ENCODE results near the gene WWOX. TPM values are rescaled to one million over a fixed set of nuclear protein-coding genes. Genes with fewer than 3 reads are reported as not detected.

Gene WWOX
- total RNA-seq, 1 experiment from 2014 or later, result 5.3 TPM

DNA sequence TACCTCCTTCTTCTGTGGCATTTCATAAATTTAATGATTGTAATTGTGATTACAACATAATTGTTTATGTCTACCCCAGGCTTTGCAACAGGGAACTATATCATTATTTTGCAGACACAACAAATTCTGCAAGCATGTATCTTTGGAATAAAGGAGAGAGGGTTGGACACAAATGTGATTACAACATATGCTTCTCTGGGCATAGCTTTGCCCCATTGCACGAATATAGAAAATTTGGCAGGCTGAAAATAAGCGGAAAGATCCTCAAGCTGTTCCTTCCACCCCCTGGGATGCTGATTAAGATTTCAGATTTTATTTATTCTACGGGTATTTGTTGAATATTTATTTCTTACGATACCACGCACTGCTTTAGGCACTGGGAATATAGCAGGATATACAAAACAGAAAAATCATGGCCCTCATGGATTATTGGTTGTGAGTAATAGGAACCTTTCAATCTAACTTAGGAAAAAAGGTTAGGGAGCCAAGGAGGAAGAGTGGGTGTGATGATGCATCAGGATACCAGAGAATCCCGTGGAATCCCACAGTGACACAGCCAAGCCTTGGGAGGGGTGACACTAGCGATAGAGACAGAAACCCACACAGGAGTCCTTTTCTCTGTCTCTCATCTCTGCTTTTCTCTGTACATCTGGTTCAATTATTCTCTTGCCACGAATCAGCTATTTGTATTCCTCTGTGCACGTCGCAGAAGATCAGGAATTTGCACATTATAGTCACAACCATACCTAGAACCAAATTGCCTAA, 980.4 kb downstream of the WWOX start:
- in situ Hi-C loops (cut with HindIII; ENCODE audit: low pct_unique_long_range_greater_than_20kb, low sequenced_read_pairs), result no loop called here
- DNase-seq (ENCODE audit: low read depth, low spot score), result no peak

DNA sequence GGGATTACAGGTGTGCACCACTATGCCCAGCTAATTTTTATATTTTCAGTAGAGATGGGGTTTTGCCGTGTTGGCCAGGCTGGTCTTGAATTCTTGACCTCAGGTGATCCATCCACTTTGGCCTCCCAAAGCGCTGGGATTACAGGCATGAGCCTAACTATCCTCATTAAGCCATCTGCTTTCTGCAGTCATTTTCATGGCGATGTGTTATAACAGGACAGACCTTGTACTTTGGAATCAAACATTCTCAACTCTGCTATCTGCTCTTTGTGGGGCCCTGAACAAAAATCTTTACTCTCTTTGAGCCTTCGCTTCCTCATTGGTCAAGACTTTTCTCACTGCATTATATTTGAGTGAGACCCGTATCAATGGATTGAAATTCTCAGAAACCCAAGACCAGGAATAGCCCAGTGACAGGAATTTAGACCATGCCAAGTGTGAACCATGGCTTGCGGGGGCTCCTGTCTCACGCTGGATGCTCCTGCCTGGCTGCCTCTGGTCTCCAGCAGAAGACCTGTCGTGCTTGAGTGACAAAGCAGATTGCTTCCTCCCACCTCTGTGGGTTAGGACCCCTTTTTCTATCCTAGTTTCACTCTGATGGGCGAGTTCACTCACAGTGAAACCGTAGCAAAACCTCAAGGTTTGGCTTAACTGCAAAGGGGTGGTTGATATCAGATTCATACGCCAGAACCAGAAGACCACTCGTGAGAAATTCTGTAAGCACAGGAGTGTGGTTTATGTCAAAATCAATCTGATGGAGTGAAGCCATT, 982.0 kb downstream of the WWOX start:
- DNase-seq (ENCODE audit: low read depth, low spot score), result no peak
- in situ Hi-C loops (cut with HindIII; ENCODE audit: low pct_unique_long_range_greater_than_20kb, low sequenced_read_pairs), result no loop called here

DNA sequence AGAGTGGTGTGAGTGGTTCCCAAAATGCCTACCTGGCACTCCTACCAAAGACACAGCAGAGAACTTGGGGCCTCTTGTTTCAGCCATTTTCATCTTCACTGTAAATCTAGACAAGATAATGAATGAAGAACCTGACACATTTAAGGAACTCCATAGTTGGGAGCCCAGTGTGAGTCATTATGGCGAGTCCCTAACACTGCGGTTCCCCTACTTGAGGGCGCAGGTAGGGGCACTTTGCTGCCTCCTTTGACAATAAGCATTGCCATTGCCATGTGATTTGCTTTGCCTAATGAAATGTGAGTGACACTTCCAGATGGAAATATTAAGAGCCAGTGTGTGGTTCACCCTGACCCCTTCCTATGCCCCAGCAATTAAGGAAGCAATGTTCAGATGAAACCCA, 983.5 kb downstream of the WWOX start:
- in situ Hi-C loops (cut with HindIII; ENCODE audit: low pct_unique_long_range_greater_than_20kb, low sequenced_read_pairs), result no loop called here

DNA sequence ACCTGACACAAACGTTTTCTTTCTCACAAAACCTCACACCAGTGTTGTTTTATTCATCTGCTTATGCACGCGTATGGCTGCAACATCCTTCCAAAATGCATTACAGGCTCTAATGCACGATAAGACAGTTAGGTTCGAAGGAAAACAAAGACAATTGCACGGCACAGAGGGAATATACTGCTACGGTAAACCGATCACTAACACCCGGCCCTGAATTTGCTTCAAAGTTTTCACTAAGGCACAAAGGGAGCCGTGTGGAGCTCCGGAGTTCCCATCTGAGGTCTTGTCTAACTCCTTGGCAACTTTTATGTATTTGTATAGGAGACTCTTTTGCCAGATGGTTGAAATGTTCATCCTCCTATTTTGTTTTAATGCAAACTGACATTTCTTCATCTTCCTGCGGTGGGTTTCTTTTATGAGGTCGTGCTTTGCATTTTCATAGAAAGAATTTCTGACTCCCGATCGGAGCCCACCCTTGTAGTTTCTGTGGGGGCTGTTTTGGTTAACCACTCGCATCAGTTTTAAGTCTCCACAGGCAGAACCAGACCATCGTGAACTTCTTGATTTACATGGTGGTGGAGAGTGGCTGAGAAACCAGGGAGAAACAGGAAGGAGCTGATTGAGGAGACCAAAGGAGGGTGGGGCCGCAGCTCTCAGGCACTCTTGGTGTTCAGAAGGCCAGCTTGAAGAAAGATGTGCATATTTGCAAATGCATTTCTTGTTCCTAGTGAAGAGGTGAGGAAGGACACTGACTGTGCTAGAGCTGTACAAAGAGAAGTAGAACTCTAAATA, 984.2 kb downstream of the WWOX start:
- DNase-seq (ENCODE audit: low read depth, low spot score), result no peak
- in situ Hi-C loops (cut with HindIII; ENCODE audit: low pct_unique_long_range_greater_than_20kb, low sequenced_read_pairs), result no loop called here

More for the DNA sequence above, 983.5 kb downstream of the WWOX start:
- DNase-seq (ENCODE audit: low read depth, low spot score), result no peak

DNA sequence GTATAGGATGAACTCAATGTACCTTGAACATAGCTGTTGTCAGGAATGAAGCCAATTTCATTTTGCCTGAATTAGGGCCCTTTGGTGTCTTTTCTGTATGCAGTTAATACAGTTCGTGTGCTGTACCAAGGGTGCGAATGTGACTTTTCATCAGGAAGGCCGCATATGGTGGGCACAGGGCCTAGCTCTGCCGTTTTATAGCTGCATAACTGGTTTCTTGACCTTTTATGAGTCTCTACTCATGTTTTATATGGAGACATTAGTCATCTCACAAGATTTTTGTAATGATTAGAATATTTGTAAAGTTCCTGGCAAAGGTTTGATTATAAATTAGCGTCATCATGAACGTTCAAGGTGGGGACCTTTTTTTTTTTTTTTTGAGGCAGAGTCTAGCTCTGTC, 989.5 kb downstream of the WWOX start:
- no peak for DNase-seq (ENCODE audit: low read depth, low spot score)
- in situ Hi-C loops (cut with HindIII; ENCODE audit: low pct_unique_long_range_greater_than_20kb, low sequenced_read_pairs), result no loop called here

DNA sequence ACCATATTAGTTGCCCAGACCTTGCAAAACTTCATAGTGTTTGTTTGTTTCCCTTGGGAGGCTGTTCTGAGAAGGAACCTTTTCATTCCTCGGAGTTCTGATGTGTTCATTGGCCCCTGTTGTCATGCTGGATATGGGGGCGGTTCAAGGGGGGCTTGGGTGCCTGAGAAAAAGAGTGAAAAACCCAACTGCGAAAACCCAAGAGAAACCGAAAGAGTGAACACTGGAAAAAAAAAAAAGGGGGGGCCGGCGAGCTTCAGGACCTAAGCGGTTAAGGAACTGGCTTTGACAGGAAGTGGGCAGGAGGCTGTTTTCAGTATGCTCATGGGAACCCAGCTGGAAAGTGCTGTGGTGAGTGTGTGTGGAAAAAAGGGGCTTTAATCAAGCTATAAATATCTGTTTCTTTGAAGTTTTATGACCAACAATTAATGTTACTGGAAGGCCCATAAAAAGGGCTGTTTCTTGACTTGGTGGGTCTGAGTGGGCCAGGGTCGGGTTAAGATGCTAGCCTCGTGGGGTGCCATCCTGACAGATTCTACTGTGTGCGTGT, 990.4 kb downstream of the WWOX start:
- DNase-seq (ENCODE audit: low read depth, low spot score), result no peak
- in situ Hi-C loops (cut with HindIII; ENCODE audit: low pct_unique_long_range_greater_than_20kb, low sequenced_read_pairs), result no loop called here

DNA sequence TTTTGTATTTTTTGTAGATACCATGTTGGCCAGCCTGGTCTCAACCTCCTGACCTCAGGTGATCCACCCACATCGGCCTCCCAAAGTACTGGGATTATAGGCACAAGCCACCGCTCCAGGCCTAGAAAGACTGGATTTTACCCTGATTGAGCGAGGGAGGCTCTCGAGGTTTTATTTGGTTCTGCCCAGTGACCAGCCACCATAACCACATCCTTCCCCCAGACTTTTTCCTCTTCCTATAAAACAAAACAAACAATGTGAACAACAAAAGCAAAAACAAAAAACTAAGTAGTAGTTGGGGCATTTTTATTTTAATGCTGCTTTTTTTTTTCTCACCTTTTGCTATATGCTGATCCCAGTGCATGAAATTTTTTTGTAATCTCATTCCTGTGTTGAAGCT, 991.5 kb downstream of the WWOX start:
- DNase-seq (ENCODE audit: low read depth, low spot score), result no peak
- in situ Hi-C loops (cut with HindIII; ENCODE audit: low pct_unique_long_range_greater_than_20kb, low sequenced_read_pairs), result no loop called here

DNA sequence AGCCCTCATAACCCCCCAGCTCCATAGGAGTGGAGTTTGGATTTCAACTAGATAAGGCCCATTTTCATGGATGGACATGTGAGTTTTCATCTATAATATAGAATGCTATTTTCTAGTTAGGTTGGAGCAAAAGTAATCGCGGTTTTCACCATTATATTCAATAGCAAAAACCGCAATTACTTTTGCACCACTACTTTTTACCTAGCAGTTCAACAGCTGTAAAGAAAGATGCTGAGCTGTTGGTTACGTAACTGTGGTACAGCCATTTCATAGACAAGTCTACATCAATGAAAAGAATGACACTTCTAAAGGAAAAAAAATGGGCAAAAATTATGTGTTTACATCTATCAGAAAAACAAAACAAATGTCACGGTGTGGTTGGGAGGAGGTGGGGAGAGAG, 993.4 kb downstream of the WWOX start:
- in situ Hi-C loops (cut with HindIII; ENCODE audit: low pct_unique_long_range_greater_than_20kb, low sequenced_read_pairs), result no loop called here
- no peak for DNase-seq (ENCODE audit: low read depth, low spot score)

DNA sequence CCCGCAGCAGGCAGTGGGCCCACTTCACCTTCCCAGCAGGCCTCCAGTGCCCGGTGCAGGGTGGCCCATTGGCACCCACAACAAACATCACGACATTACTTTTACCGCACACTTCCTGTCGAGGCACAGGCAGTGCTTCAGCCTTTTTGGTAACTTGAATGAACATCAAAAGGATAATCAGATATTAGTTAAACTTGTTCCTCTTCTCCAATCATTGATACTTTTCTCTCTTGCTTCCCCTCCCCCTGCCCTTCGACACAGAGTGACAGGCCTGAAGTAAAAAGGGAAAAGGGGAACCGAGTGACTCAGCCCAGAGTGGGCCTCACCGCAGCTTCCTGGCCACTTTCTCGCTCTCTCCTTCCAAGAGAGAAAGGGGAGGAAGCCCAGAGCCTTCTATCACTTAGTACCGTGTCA, 994.1 kb downstream of the WWOX start:
- in situ Hi-C loops (cut with HindIII; ENCODE audit: low pct_unique_long_range_greater_than_20kb, low sequenced_read_pairs), result no loop called here
- no peak for DNase-seq (ENCODE audit: low read depth, low spot score)

DNA sequence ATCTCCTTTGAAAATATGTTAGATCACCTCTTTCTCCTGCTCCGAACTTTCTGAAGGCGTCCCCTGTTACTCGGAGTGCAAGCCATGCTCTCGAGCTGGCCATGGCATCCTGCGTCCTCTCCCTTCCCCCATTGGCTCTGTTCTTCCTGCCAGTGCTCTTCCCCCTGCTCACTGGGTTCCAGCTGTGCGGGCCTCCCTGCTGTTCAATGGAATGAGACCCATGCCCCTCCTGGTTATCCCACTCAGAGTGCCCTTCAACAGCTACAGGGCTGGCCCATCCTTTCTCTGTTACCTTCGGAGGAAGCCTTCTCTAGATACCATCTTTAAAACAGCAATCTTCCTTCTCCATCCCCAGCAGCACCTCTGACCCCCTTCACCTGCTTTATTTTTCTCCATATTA, 996.8 kb downstream of the WWOX start:
- in situ Hi-C loops (cut with HindIII; ENCODE audit: low pct_unique_long_range_greater_than_20kb, low sequenced_read_pairs), result no loop called here
- no peak for DNase-seq (ENCODE audit: low read depth, low spot score)

DNA sequence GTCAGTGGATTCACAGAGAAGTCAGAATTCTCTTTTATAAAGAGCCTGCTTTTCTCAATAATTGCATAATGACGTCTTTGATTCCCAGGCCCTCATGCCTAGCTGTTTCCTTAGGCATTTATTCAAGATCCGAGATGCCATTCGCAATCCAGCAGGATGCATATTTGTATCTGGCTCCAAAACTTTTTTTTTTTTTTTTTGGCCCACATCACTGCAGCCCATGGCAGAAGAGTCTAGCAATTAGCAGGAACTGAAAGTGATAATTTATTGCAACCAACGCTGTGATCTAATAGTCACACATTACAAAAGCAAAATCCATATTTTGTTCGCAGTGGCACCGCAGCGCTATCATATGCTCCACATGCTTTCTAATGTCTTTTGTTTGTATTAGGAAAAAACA, 997.7 kb downstream of the WWOX start:
- in situ Hi-C loops (cut with HindIII; ENCODE audit: low pct_unique_long_range_greater_than_20kb, low sequenced_read_pairs), result no loop called here
- peak; percentile 6 for DNase-seq (ENCODE audit: low read depth, low spot score)

DNA sequence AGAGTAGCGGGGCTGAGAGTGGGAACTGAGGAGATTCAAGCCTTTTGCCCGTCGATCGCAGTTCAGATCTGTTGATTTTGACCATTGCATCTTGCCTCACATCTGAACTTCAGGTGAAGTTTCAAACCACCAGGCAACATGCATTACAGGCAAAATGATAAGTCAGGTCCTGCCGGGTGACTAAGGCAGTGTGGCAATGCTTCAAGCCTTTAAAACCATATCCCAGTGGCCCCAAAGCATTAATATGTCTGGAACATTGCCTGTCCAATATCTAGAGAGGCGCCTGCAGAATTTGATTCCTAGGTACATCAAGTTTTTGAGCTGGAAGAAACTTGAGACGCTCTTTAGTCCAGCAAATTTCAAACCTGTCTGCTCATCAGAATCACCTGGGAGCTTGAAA, 998.3 kb downstream of the WWOX start:
- DNase-seq (ENCODE audit: low read depth, low spot score), result no peak
- in situ Hi-C loops (cut with HindIII; ENCODE audit: low pct_unique_long_range_greater_than_20kb, low sequenced_read_pairs), result no loop called here

DNA sequence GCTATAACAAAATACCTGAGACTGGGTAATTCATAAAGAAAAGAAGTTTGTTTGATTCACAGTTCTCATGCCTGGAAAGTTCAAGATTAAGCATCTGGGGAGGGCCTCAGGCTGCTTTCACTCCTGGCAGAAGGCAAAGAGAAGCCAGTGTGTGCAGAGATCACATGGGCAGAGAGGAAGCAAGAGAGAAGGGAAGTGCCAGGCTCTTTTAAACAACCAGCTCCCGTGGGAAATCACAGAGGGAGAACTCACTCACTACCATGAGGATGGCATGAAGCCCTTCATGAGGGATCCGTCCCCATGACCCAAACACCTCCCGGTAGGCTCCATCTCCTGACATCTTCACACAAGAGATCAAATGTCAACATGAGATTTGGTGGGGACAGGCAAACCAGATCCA, 999.5 kb downstream of the WWOX start:
- in situ Hi-C loops (cut with HindIII; ENCODE audit: low pct_unique_long_range_greater_than_20kb, low sequenced_read_pairs), result no loop called here
- peak; percentile 1 for DNase-seq (ENCODE audit: low read depth, low spot score)

DNA sequence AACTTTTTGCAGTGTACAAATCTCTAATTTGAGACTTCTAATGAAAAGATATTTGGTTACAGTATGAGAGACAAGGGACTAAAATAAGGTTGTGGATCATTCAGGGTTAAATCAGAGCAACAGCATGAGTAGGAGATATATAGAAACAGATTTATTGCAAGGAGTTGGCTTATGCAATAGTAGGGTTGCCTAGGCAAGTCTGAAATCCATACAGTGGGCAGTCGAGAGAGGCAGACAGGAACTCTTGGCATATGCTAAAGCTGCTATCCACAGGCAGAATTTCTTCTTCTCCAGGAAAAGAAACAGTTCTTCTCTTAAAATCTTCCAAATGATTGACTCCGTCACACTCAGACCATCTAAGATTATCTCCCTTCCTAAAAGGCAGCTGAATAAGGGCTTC, 1000.3 kb downstream of the WWOX start:
- no peak for DNase-seq (ENCODE audit: low read depth, low spot score)
- in situ Hi-C loops (cut with HindIII; ENCODE audit: low pct_unique_long_range_greater_than_20kb, low sequenced_read_pairs), result no loop called here

DNA sequence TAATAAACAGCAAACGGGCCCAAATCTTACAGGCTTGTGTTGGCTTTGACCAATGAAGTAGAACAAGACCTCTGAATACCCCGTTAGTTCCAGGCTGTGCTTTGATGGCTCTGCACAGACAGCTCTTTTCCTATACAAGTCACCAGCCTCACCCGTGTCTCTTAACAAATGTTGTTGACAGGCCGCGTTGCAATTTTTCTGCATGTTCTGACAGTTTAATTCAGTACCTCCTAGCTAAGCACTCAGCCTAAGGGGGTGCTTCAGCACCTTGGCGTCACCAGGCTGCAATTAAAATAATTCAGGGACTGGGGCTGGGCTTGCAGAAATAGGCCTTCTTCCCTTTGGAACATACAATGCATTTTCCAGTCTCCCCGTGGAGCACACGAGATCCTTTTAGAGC, 1001.0 kb downstream of the WWOX start:
- in situ Hi-C loops (cut with HindIII; ENCODE audit: low pct_unique_long_range_greater_than_20kb, low sequenced_read_pairs), result no loop called here
- no peak for DNase-seq (ENCODE audit: low read depth, low spot score)

DNA sequence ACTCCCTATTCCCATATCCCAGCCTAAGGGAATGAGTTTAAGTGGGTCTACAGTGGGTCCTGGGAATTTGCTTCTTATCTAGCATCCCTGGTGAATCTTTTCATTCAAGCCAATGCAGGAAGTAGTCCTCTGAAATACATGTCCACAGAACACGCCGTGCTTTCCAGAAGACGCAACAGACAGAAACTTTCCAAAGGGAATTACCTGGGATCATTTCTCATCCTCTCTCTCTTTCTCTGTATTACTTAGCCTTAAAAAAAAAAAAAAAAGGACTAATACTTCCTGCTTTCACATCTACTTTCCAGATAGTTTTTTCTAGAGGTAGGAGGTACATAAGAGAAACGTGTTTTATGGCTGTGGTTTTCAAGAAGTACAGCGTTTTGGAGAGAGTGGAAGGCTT, 1002.0 kb downstream of the WWOX start:
- no peak for DNase-seq (ENCODE audit: low read depth, low spot score)
- in situ Hi-C loops (cut with HindIII; ENCODE audit: low pct_unique_long_range_greater_than_20kb, low sequenced_read_pairs), result no loop called here

DNA sequence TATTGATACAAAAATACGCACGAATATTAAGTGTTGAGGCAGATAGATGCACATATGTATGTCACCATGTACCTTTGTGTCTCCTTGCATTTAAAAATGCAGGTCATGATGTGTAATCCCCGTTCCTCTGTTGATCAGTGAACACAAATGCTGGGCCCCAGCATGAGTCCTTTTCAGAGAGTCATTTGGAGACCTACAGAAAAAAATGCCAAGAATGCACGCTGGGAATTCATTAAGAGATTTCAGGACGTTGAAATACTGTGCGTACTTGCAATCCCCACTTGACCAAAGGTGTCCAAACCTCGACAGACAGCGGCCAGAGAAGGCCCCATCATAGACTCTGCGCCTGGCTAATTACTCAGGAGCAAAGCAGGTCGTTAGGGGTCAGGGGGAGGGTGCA, 1005.1 kb downstream of the WWOX start:
- in situ Hi-C loops (cut with HindIII; ENCODE audit: low pct_unique_long_range_greater_than_20kb, low sequenced_read_pairs), result no loop called here
- no peak for DNase-seq (ENCODE audit: low read depth, low spot score)

DNA sequence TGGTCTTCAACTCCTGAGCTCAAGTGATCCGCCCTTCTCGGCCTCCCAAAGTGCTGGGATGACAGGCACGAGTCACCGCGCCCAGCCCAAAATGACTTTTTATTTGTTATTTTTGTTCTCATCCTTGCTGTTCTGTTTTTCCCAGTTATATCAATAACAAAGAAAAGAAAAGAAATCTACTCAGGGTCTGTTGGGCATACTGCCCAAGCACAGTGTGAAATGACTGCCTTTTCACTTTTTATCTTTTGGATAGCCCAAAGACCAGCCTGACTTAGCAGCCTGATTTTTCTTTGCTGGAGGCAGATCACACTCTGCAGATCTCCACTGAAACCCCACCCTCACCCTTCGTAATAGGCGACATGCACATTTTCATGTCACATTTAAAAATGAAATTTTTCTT, 1007.8 kb downstream of the WWOX start:
- in situ Hi-C loops (cut with HindIII; ENCODE audit: low pct_unique_long_range_greater_than_20kb, low sequenced_read_pairs), result no loop called here

More for the DNA sequence above, 1007.8 kb downstream of the WWOX start:
- no peak for DNase-seq (ENCODE audit: low read depth, low spot score)
